ENCODE results near the gene SCAPER.

GRCh38 chr15:76337696-76338485 lies 567.2 kb downstream of the SCAPER start:
- no peak for TF ChIP-seq POLR2A (IDR thresholded peaks at IDR 0.05)
- TF ChIP-seq CTCF (IDR thresholded peaks at IDR 0.05) = no peak

All from Peyer's patch (tissue), 4 donors.